ENCODE measurements around the gene VRK1. TPM values are rescaled to one million over a fixed set of nuclear protein-coding genes. Genes with fewer than 3 reads are reported as not detected.

Gene VRK1
- total RNA-seq, 2 experiments from 2014 or later = 97.5 to 97.9 TPM

- no peak overlapping the region for H3K4me3 ChIP-seq (ENCODE audit: low read depth, low read length, poor library complexity, severe bottlenecking)
- no peaks in the 10 kb centered on the region for H4K20me1 ChIP-seq (ENCODE audit: insufficient read depth, low read length)
- no peak overlapping the region for H3K4me2 ChIP-seq (ENCODE audit: low read length)
- BruUV-seq (replicated peaks) = no TSS peak
- no peaks in the 10 kb centered on the region for H3K9me2 ChIP-seq (ENCODE audit: insufficient read depth, low read length)
- H3K79me2 ChIP-seq (ENCODE audit: insufficient read depth, low read depth, low read length) = no peaks in the 10 kb centered on the region
- no peak for TF ChIP-seq CTCF (conservative IDR thresholded peaks at IDR 0.05; ENCODE audit: low read length)
- TF ChIP-seq EZH2phosphoT487 (IDR thresholded peaks at IDR 0.05; ENCODE audit: borderline replicate concordance, low read depth, low read length) = no peak
- no peak overlapping the region for H2AFZ ChIP-seq (ENCODE audit: low read length)
- DNase-seq (ENCODE audit: low spot score) = no peak
- no peak overlapping the region for H3K27ac ChIP-seq (ENCODE audit: low read depth, low read length, poor library complexity, severe bottlenecking)
- ChIA-PET POLR2A (interaction anchor here (0.6 kb wide), 1 partner anchor 22 kb away, joined by 3 read pairs; no protein-coding TSS in a partner anchor), CTCF (ENCODE audit: unreplicated experiment) (no interaction called here)
- intact Hi-C loops (cut with micrococcal nuclease; ENCODE audit: unreplicated experiment) = no loop called here
- no peaks in the 10 kb centered on the region for H3K9me3 ChIP-seq (ENCODE audit: low read length)
- H3K36me3 ChIP-seq (ENCODE audit: insufficient read depth, low read length) = no peaks in the 10 kb centered on the region
- no peaks in the 10 kb centered on the region for H3K4me1 ChIP-seq (ENCODE audit: insufficient read depth, low read length, poor library complexity, severe bottlenecking)
These were observed 96.9 kb downstream of the VRK1 start for GRCh38 chr14:96893966-96894622.

GRCh38 chr14:96894966-96895365 is 97.8 kb downstream of the VRK1 start:
- Histone ChIP-seq H4K20me1 (ENCODE audit: insufficient read depth, low read length) (no peaks in the 10 kb centered on the region), H3K4me3 (ENCODE audit: low read depth, low read length, poor library complexity, severe bottlenecking) (no peak overlapping the region), H3K36me3 (ENCODE audit: insufficient read depth, low read length) (no peaks in the 10 kb centered on the region), H3K27ac (ENCODE audit: low read depth, low read length, poor library complexity, severe bottlenecking) (no peak overlapping the region), H3K4me1 (ENCODE audit: insufficient read depth, low read length, poor library complexity, severe bottlenecking) (no peaks in the 10 kb centered on the region), H3K9me3 (ENCODE audit: low read length) (no peaks in the 10 kb centered on the region), H3K79me2 (ENCODE audit: insufficient read depth, low read depth, low read length) (no peaks in the 10 kb centered on the region), H3K9me2 (ENCODE audit: insufficient read depth, low read length) (no peaks in the 10 kb centered on the region), H2AFZ (ENCODE audit: low read length) (no peak overlapping the region), H3K4me2 (ENCODE audit: low read length) (no peak overlapping the region)
- TF ChIP-seq CTCF (conservative IDR thresholded peaks at IDR 0.05; ENCODE audit: low read length) = no peak
- no peak for TF ChIP-seq EZH2phosphoT487 (IDR thresholded peaks at IDR 0.05; ENCODE audit: borderline replicate concordance, low read depth, low read length)
- DNase-seq (ENCODE audit: low spot score) = no peak
- ChIA-PET POLR2A (no interaction called here), CTCF (ENCODE audit: unreplicated experiment) (no interaction called here)
- no TSS peak for BruUV-seq (replicated peaks)
- intact Hi-C loops (cut with micrococcal nuclease; ENCODE audit: unreplicated experiment) = no loop called here

GRCh38 chr14:96895658-96896271 is 98.6 kb downstream of the VRK1 start:
- TF ChIP-seq CTCF (conservative IDR thresholded peaks at IDR 0.05; ENCODE audit: low read length) (no peak), EZH2phosphoT487 (IDR thresholded peaks at IDR 0.05; ENCODE audit: borderline replicate concordance, low read depth, low read length) (no peak)
- Histone ChIP-seq H3K4me3 (ENCODE audit: low read depth, low read length, poor library complexity, severe bottlenecking) (no peak overlapping the region), H2AFZ (ENCODE audit: low read length) (no peak overlapping the region), H3K9me2 (ENCODE audit: insufficient read depth, low read length) (no peaks in the 10 kb centered on the region), H3K36me3 (ENCODE audit: insufficient read depth, low read length) (no peaks in the 10 kb centered on the region), H3K9me3 (ENCODE audit: low read length) (no peaks in the 10 kb centered on the region), H4K20me1 (ENCODE audit: insufficient read depth, low read length) (no peaks in the 10 kb centered on the region), H3K4me2 (ENCODE audit: low read length) (no peak overlapping the region), H3K4me1 (ENCODE audit: insufficient read depth, low read length, poor library complexity, severe bottlenecking) (peaks cover 3% of the 10 kb centered on the region), H3K79me2 (ENCODE audit: insufficient read depth, low read depth, low read length) (no peaks in the 10 kb centered on the region), H3K27ac (ENCODE audit: low read depth, low read length, poor library complexity, severe bottlenecking) (no peak overlapping the region)
- intact Hi-C loops (cut with micrococcal nuclease; ENCODE audit: unreplicated experiment) = no loop called here
- DNase-seq (ENCODE audit: low spot score) = no peak
- CTCF ChIA-PET (ENCODE audit: unreplicated experiment) = no interaction called here
- BruUV-seq (replicated peaks) = no TSS peak
- POLR2A ChIA-PET = no interaction called here
